Testis (tissue), 2 donors: ENCODE results near the gene THBS3.

Source experiments
- CTCF ChIP-seq, 3 experiments: fragments of 450-650 bp in 2 of 3; fragments of 200-600 bp in 1 of 3; sonication (generic) in 1 of 3; IDR thresholded peaks; one replicate each; pipeline ENCODE4 v1.5.1; 2016 to 2019; ENCODE audit warnings: antibody characterized with exemption in 3 of 3, mild to moderate bottlenecking in 2 of 3, moderate library complexity in 1 of 3
- POLR2A ChIP-seq: fragments of 450-650 bp; IDR thresholded peaks from one replicate; pipeline ENCODE4 v1.6.1; 2017; ENCODE audit warnings: antibody characterized with exemption, mild to moderate bottlenecking, moderate library complexity

GRCh38 chr1:155251566-155251965 is 43.9 kb upstream of the THBS3 start:
- TF ChIP-seq CTCF (IDR thresholded peaks at IDR 0.05) (no peak), POLR2A (no peak)
